OCI-LY7 (cell line): ENCODE data around the gene CRYGD. TPM values are rescaled to one million over a fixed set of nuclear protein-coding genes. Genes with fewer than 3 reads are reported as not detected.

ENCODE experiments used
- BruUV-seq: library from RNA; stranded (reverse); fragments of 400-500 nt; replicated peaks from 2 replicates; lab custom pipeline; 2021; lab: Mats Ljungman, UMichigan
- CTCF ChIA-PET: fragments of 300-600 bp; sonication (Branson Sonifier 250); formaldehyde crosslinking; loops from one replicate; lab custom pipeline; 2022; ENCODE audit warnings: antibody characterized with exemption; ENCODE audit not compliant: unreplicated experiment; lab: Charles Lee
- POLR2A ChIA-PET: fragments of 300-600 bp; sonication (Branson Sonifier 250); formaldehyde crosslinking; loops from one replicate; lab custom pipeline; 2022; ENCODE audit warnings: antibody characterized with exemption; lab: Charles Lee
- DNase-seq: peaks from one replicate; pipeline ENCODE4 v3.0.0-alpha.2; 2015; ENCODE audit warnings: low spot score
- H2AFZ ChIP-seq: fragments of 200-600 bp; sonication (generic), shearing (Covaris generic); 2 replicates; pipeline ENCODE4 v1.6.1; 2014; ENCODE audit warnings: mild to moderate bottlenecking, antibody characterized with exemption, low read length, moderate library complexity
- H3K27ac ChIP-seq: fragments of 200-600 bp; sonication (generic); 2 replicates; pipeline ENCODE4 v1.5.1; 2014; ENCODE audit warnings: mixed run types, low read depth, mild to moderate bottlenecking, moderate library complexity, low read length, inconsistent platforms; ENCODE audit not compliant: poor library complexity, severe bottlenecking
- H3K36me3 ChIP-seq: fragments of 200-600 bp; sonication (generic); 2 replicates; pipeline ENCODE4 v1.6.1; 2014; ENCODE audit warnings: mild to moderate bottlenecking, antibody characterized with exemption, low read length, moderate library complexity, mixed read lengths; ENCODE audit not compliant: insufficient read depth
- H3K4me1 ChIP-seq: fragments of 200-600 bp; sonication (generic); 2 replicates; pipeline ENCODE4 v1.5.1; 2014; ENCODE audit warnings: mild to moderate bottlenecking, low read length; ENCODE audit not compliant: insufficient read depth, poor library complexity, severe bottlenecking
- H3K4me2 ChIP-seq: fragments of 200-600 bp; sonication (generic); 2 replicates; pipeline ENCODE4 v1.6.1; 2014; ENCODE audit warnings: mild to moderate bottlenecking, low read length
- H3K4me3 ChIP-seq: fragments of 200-600 bp; sonication (generic); 2 replicates; pipeline ENCODE4 v1.5.1; 2014; ENCODE audit warnings: mild to moderate bottlenecking, low read depth, low read length; ENCODE audit not compliant: poor library complexity, severe bottlenecking
- H3K79me2 ChIP-seq: fragments of 200-600 bp; sonication (generic); 2 replicates; pipeline ENCODE4 v1.6.1; 2016; ENCODE audit warnings: low read depth, mild to moderate bottlenecking, low read length, moderate library complexity, mixed read lengths; ENCODE audit not compliant: insufficient read depth
- H3K9me2 ChIP-seq: fragments of 200-600 bp; sonication (generic); 2 replicates; pipeline ENCODE4 v1.6.1; 2016; ENCODE audit warnings: mild to moderate bottlenecking, low read length, mixed read lengths; ENCODE audit not compliant: insufficient read depth
- H3K9me3 ChIP-seq: fragments of 200-600 bp; sonication (generic); 2 replicates; pipeline ENCODE4 v1.6.1; 2014; ENCODE audit warnings: mild to moderate bottlenecking, mixed run types, low read length, mixed read lengths
- H4K20me1 ChIP-seq: fragments of 200-600 bp; sonication (generic); 2 replicates; pipeline ENCODE4 v1.6.1; 2014; ENCODE audit warnings: mild to moderate bottlenecking, antibody characterized with exemption, low read length, moderate library complexity, mixed read lengths; ENCODE audit not compliant: insufficient read depth
- EZH2phosphoT487 ChIP-seq: fragments of 200-600 bp; sonication (generic); IDR thresholded peaks from 2 replicates; pipeline ENCODE4 v1.6.1; 2018; ENCODE audit warnings: low read depth, borderline replicate concordance, mild to moderate bottlenecking, mixed run types, antibody characterized with exemption, low read length, moderate library complexity, mixed read lengths
- intact Hi-C: fragments of 100-400 bp; cut with micrococcal nuclease; formaldehyde crosslinking; loops from one replicate; pipeline ENCODE4 v1.10.0; 2022; ENCODE audit not compliant: unreplicated experiment
- total RNA-seq, 2 experiments: library from RNA; depleted of rRNA in 1 of 2; stranded (reverse); fragments of >200 nt in 1 of 2; shearing (Covaris generic) in 1 of 2; gene quantifications; 2 replicates each; pipeline ENCODE4 v1.2.3, GENCODE V29; 2014 to 2022
- TF ChIP-seq, protein P1 (sequence below): fragments of 200-600 bp; sonication (generic); conservative IDR thresholded peaks from 2 replicates; pipeline ENCODE4 v1.5.1; 2014; ENCODE audit warnings: mild to moderate bottlenecking, antibody characterized with exemption, low read length, moderate library complexity, mixed read lengths

The CRYGD gene
- total RNA-seq, 2 experiments from 2014 or later: not detected

DNA sequence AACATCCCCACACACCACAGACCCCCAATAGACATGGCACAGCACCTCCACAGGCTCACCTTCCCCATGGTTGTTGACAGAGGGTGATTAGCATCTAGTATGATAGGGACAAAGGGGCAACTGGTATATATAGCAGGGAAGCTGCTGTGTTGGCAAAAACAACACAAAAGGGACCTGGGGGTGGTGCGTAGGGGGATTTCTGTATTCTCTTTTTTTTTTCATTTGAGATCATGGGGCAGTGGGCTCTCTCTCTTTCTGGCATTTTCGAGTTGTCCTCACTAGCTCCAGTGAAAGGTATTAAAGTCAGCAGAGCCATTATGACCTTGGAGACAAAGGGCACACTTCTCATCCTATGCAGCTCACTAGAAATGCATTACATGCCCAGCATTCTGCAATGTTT lies 39.2 kb upstream of the CRYGD start, which contains the start of gene CRYGA:
TSS of gene CRYGA (minus strand) at position 101 of the 400 bp plus-strand sequence. CDS start at position 68, 33 bp downstream.
- Histone ChIP-seq H3K4me2 (no peak within 1 kb of the TSS), H3K27ac (no peak within 1 kb of the TSS), H3K36me3 (no peaks in the 10 kb centered on the region), H3K9me2 (no peaks in the 10 kb centered on the region), H2AFZ (no peak within 1 kb of the TSS), H3K9me3 (no peaks in the 10 kb centered on the region), H3K4me1 (no peaks in the 10 kb centered on the region), H4K20me1 (no peaks in the 10 kb centered on the region), H3K79me2 (no peaks in the 10 kb centered on the region), H3K4me3 (no peak within 1 kb of the TSS)
- intact Hi-C loops: no loop called here
- ChIA-PET POLR2A (no interaction called here), CTCF (no interaction called here)
- no TSS peak for BruUV-seq
- TF ChIP-seq EZH2phosphoT487: no peak
- TF ChIP-seq, protein P1, sequence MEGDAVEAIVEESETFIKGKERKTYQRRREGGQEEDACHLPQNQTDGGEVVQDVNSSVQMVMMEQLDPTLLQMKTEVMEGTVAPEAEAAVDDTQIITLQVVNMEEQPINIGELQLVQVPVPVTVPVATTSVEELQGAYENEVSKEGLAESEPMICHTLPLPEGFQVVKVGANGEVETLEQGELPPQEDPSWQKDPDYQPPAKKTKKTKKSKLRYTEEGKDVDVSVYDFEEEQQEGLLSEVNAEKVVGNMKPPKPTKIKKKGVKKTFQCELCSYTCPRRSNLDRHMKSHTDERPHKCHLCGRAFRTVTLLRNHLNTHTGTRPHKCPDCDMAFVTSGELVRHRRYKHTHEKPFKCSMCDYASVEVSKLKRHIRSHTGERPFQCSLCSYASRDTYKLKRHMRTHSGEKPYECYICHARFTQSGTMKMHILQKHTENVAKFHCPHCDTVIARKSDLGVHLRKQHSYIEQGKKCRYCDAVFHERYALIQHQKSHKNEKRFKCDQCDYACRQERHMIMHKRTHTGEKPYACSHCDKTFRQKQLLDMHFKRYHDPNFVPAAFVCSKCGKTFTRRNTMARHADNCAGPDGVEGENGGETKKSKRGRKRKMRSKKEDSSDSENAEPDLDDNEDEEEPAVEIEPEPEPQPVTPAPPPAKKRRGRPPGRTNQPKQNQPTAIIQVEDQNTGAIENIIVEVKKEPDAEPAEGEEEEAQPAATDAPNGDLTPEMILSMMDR: no peak
- no peak for DNase-seq

DNA sequence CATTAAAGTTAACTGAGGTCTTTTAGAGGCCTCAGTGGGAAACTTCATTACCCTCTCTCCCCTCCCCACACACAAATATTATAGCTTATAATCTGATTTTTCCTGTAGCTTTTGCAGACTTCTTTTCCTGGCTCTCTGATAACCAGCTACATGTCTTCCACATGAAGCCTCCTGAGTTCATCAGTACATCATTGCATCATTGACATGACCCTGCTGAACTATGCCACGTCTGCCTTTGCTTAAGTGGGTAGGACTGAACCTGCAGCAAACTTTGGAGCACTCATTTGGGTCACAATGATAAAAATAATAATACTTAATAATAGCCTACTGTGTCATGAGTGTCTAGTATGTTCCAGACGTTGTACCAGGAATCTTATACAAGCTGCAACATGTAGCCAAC lies 32.1 kb upstream of the CRYGD start:
- POLR2A ChIA-PET: interaction anchor here (0.9 to 1.4 kb wide), 3 partner anchors 11 to 25 kb away, joined by 3 read pairs; no protein-coding TSS in a partner anchor
- TF ChIP-seq, protein P1: no peak
- no peaks in the 10 kb centered on the region for H4K20me1 ChIP-seq
- H2AFZ ChIP-seq: no peak overlapping the region
- DNase-seq: no peak
- H3K4me2 ChIP-seq: no peak overlapping the region
- H3K9me3 ChIP-seq: no peaks in the 10 kb centered on the region
- no peaks in the 10 kb centered on the region for H3K79me2 ChIP-seq
- H3K36me3 ChIP-seq: no peaks in the 10 kb centered on the region
- no peak overlapping the region for H3K27ac ChIP-seq
- H3K4me1 ChIP-seq: no peaks in the 10 kb centered on the region
- CTCF ChIA-PET: no interaction called here
- H3K9me2 ChIP-seq: no peaks in the 10 kb centered on the region
- intact Hi-C loops: no loop called here
- no peak overlapping the region for H3K4me3 ChIP-seq
- BruUV-seq: no TSS peak

DNA sequence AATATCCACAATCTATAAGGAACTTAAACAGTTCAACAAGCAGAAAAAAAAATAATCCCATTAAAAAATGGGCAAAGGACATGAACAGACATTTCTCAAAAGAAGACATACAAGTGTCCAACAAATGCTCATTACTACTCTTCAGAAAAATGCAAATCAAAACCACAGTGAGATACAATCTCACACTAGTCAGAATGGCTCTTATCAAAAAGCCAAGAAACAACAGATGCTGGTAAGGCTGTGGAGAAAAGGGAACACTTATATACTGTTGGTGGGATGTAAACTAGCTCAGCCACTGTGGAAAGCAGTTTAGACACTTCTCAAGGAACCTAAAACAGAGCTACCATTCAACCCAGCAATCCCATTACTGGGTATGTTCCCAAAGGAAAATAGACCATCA lies 28.8 kb upstream of the CRYGD start:
- ChIA-PET CTCF (no interaction called here), POLR2A (interaction anchor here (1.0 kb wide), 1 partner anchor 18 kb away, joined by 3 read pairs; no protein-coding TSS in a partner anchor)
- Histone ChIP-seq H4K20me1 (no peaks in the 10 kb centered on the region), H3K4me2 (no peak overlapping the region), H3K4me3 (no peak overlapping the region), H3K27ac (no peak overlapping the region), H3K79me2 (no peaks in the 10 kb centered on the region), H3K36me3 (no peaks in the 10 kb centered on the region), H3K9me2 (no peaks in the 10 kb centered on the region), H2AFZ (no peak overlapping the region), H3K9me3 (no peaks in the 10 kb centered on the region), H3K4me1 (no peaks in the 10 kb centered on the region)
- DNase-seq: no peak
- intact Hi-C loops: no loop called here
- BruUV-seq: no TSS peak
- TF ChIP-seq, protein P1: no peak
- TF ChIP-seq EZH2phosphoT487: no peak
